Uterus (tissue), 2 donors: ENCODE measurements around the gene SMC6.

Source experiments
- POLR2A ChIP-seq, 2 donors: fragments of 450-650 bp; IDR thresholded peaks; one replicate each; pipeline ENCODE4 v1.6.1; 2016; ENCODE audit warnings: antibody characterized with exemption in 2 of 2, mild to moderate bottlenecking in 1 of 2, moderate library complexity in 1 of 2
- TF ChIP-seq, protein P1 (sequence below), 4 experiments: fragments of 200-600 bp in 2 of 4; fragments of 450-650 bp in 2 of 4; sonication (generic) in 2 of 4; IDR thresholded peaks; one replicate each; pipeline ENCODE4 v1.5.1; 2016 to 2019; ENCODE audit warnings: antibody characterized with exemption in 4 of 4, mild to moderate bottlenecking in 2 of 4, moderate library complexity in 1 of 4

GRCh38 chr2:17798338-17798737, 44.7 kb upstream of the SMC6 start:
- TF ChIP-seq POLR2A (IDR thresholded peaks at IDR 0.05), result no peak
- TF ChIP-seq, protein P1, sequence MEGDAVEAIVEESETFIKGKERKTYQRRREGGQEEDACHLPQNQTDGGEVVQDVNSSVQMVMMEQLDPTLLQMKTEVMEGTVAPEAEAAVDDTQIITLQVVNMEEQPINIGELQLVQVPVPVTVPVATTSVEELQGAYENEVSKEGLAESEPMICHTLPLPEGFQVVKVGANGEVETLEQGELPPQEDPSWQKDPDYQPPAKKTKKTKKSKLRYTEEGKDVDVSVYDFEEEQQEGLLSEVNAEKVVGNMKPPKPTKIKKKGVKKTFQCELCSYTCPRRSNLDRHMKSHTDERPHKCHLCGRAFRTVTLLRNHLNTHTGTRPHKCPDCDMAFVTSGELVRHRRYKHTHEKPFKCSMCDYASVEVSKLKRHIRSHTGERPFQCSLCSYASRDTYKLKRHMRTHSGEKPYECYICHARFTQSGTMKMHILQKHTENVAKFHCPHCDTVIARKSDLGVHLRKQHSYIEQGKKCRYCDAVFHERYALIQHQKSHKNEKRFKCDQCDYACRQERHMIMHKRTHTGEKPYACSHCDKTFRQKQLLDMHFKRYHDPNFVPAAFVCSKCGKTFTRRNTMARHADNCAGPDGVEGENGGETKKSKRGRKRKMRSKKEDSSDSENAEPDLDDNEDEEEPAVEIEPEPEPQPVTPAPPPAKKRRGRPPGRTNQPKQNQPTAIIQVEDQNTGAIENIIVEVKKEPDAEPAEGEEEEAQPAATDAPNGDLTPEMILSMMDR (IDR thresholded peaks at IDR 0.05), result no peak
